Nephron progenitor cell (in vitro differentiated cells): Measurements from ENCODE around the gene GRP.

ENCODE experiments used
- DNase-seq: peaks from one replicate; pipeline ENCODE4 v3.0.0; 2021
- H3K27ac Mint-ChIP-seq: 2 replicates; pipeline ENCODE4 v1.8.0; 2021; ENCODE audit warnings: mild to moderate bottlenecking, moderate library complexity, mixed read lengths
- H3K27me3 Mint-ChIP-seq: 2 replicates; pipeline ENCODE4 v1.8.0; 2021; ENCODE audit warnings: mild to moderate bottlenecking, low read depth, mixed read lengths; ENCODE audit not compliant: poor library complexity
- H3K36me3 Mint-ChIP-seq: 2 replicates; pipeline ENCODE4 v1.8.0; 2021; ENCODE audit warnings: low read depth, mixed read lengths
- H3K4me1 Mint-ChIP-seq: 2 replicates; pipeline ENCODE4 v1.8.0; 2021; ENCODE audit warnings: mixed read lengths
- H3K4me3 Mint-ChIP-seq: 2 replicates; pipeline ENCODE4 v1.8.0; 2021; ENCODE audit warnings: mild to moderate bottlenecking, moderate library complexity, mixed read lengths
- H3K9me3 Mint-ChIP-seq: 2 replicates; pipeline ENCODE4 v1.8.0; 2021; ENCODE audit warnings: mild to moderate bottlenecking, moderate library complexity, mixed read lengths
- TF ChIP-seq, protein P1 (sequence below): fragments of 200-600 bp; sonication (generic); IDR thresholded peaks from 2 replicates; pipeline ENCODE4 v1.5.0; 2021; ENCODE audit warnings: antibody characterized with exemption

Gene GRP

DNA sequence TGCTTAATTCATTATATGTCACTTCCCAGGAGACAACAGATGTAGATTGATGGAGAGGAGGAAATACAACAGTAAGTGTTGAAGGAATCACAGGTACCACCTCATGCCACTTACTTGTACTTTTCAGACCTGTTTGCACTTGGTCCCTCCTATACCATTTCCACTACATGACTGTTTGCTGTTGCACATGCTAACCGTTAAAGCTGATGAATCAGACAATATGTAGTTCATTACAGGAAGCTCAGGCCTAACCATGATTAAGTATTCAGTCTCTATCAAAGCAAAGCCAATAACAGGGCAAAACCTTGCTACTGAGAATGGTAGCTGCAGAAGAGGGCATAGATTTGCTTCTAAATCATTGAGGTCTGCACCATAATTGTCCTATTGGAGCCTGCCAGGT is 30.2 kb upstream of the GRP start:
- H3K27ac Mint-ChIP-seq, result no peak overlapping the region
- H3K9me3 Mint-ChIP-seq, result peaks cover 8% of the 10 kb centered on the region
- no peaks in the 10 kb centered on the region for H3K4me1 Mint-ChIP-seq
- no peak for DNase-seq
- no peak overlapping the region for H3K4me3 Mint-ChIP-seq
- H3K36me3 Mint-ChIP-seq, result no peaks in the 10 kb centered on the region
- TF ChIP-seq, protein P1, sequence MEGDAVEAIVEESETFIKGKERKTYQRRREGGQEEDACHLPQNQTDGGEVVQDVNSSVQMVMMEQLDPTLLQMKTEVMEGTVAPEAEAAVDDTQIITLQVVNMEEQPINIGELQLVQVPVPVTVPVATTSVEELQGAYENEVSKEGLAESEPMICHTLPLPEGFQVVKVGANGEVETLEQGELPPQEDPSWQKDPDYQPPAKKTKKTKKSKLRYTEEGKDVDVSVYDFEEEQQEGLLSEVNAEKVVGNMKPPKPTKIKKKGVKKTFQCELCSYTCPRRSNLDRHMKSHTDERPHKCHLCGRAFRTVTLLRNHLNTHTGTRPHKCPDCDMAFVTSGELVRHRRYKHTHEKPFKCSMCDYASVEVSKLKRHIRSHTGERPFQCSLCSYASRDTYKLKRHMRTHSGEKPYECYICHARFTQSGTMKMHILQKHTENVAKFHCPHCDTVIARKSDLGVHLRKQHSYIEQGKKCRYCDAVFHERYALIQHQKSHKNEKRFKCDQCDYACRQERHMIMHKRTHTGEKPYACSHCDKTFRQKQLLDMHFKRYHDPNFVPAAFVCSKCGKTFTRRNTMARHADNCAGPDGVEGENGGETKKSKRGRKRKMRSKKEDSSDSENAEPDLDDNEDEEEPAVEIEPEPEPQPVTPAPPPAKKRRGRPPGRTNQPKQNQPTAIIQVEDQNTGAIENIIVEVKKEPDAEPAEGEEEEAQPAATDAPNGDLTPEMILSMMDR, result no peak
- peaks cover 25% of the 10 kb centered on the region for H3K27me3 Mint-ChIP-seq

GRCh38 chr18:59196161-59196725 is 23.7 kb upstream of the GRP start:
- DNase-seq, result no peak
- Mint-ChIP-seq H3K9me3 (no peaks in the 10 kb centered on the region), H3K36me3 (no peaks in the 10 kb centered on the region), H3K4me1 (no peaks in the 10 kb centered on the region), H3K27ac (no peak overlapping the region), H3K4me3 (no peak overlapping the region), H3K27me3 (peaks cover 45% of the 10 kb centered on the region)
- TF ChIP-seq, protein P1, result no peak

DNA sequence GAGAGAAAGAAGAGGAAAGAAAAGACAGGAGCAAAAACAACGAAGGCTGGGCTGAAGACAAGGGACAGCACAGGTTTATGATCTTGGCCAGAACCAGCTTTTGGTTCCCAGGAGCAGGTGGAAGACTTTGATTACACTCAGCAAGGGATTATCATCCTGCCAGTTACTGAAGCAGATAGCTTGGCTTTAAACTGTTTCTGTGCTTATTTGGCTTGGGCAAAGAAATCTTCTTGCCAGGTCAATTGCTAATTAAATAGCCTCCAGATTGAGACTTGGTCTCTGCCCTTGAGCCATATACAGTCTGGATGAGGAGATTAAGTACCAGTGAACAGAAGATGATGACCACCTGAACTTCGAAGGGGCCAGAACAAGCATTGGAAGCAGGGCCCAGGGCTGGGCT is 22.3 kb upstream of the GRP start:
- Mint-ChIP-seq H3K27me3 (peaks cover 48% of the 10 kb centered on the region), H3K36me3 (no peaks in the 10 kb centered on the region)
- TF ChIP-seq, protein P1, result no peak

DNA sequence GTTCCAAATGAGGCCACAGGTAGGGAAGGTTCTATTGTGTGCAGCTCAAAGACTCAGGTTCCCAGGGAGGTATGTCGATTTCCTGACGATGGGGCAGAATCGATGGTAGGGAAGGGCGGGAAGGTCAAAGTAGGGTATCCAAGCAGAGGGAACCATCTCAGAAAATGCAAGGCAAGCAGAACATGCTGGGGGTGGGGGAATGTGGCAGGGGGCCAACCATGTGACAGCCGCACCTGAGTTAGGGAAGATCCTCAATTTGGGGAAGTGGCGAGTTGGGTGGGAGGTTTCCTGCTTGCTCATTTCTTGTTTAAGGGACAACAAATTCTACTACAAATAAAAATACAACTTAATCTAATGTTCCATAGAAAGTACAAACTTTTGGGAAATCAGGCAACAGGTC is 21.7 kb upstream of the GRP start:
- no peaks in the 10 kb centered on the region for H3K36me3 Mint-ChIP-seq
- no peak overlapping the region for H3K27ac Mint-ChIP-seq
- no peaks in the 10 kb centered on the region for H3K4me1 Mint-ChIP-seq
- TF ChIP-seq, protein P1, result no peak
- DNase-seq, result no peak
- H3K27me3 Mint-ChIP-seq, result peaks cover 46% of the 10 kb centered on the region
- no peaks in the 10 kb centered on the region for H3K9me3 Mint-ChIP-seq
- no peak overlapping the region for H3K4me3 Mint-ChIP-seq

More for the DNA sequence above, 22.3 kb upstream of the GRP start:
- no peak overlapping the region for H3K27ac Mint-ChIP-seq
- H3K9me3 Mint-ChIP-seq, result no peaks in the 10 kb centered on the region
- DNase-seq, result no peak
- no peak overlapping the region for H3K4me3 Mint-ChIP-seq
- H3K4me1 Mint-ChIP-seq, result no peaks in the 10 kb centered on the region

- H3K36me3 Mint-ChIP-seq, result no peaks in the 10 kb centered on the region
- TF ChIP-seq, protein P1, result no peak
- no peaks in the 10 kb centered on the region for H3K4me1 Mint-ChIP-seq
- H3K27me3 Mint-ChIP-seq, result peaks cover 36% of the 10 kb centered on the region
- no peak overlapping the region for H3K4me3 Mint-ChIP-seq
- H3K9me3 Mint-ChIP-seq, result no peaks in the 10 kb centered on the region
- no peak for DNase-seq
- no peak overlapping the region for H3K27ac Mint-ChIP-seq
Measured at GRCh38 chr18:59200787-59201186, 19.2 kb upstream of the GRP start.

GRCh38 chr18:59202258-59202820 is 17.6 kb upstream of the GRP start:
- no peak overlapping the region for H3K27ac Mint-ChIP-seq
- peaks cover 29% of the 10 kb centered on the region for H3K27me3 Mint-ChIP-seq
- H3K36me3 Mint-ChIP-seq, result no peaks in the 10 kb centered on the region
- H3K9me3 Mint-ChIP-seq, result no peaks in the 10 kb centered on the region
- TF ChIP-seq, protein P1, result no peak
- H3K4me1 Mint-ChIP-seq, result no peaks in the 10 kb centered on the region
- DNase-seq, result no peak
- H3K4me3 Mint-ChIP-seq, result no peak overlapping the region
